ENCODE measurements around the gene MRTFA. TPM values are rescaled to one million over a fixed set of nuclear protein-coding genes. Genes with fewer than 3 reads are reported as not detected.
A peak's percentile ranks its signal among the peaks of the same experiment; 100 is the strongest.
"Not testable (repeated sequence)": the region's sequence is repeated elsewhere in the genome, so short reads cannot be mapped to it uniquely, and the experiment has no call there.

The MRTFA gene
- total RNA-seq (10 to 100 TPM; 70.1 to 71.5 TPM), total RNA-seq (72.2 to 91.7 reads per million in 2 donors)

- peak within 1 kb of the TSS; percentile 96 for H3K27ac Mint-ChIP-seq
- peaks cover 27% of the 10 kb centered on the region for H3K4me1 Mint-ChIP-seq
- ATAC-seq = peak; percentile 94
- H3K36me3 Mint-ChIP-seq (ENCODE audit: low read depth) = peaks cover 6% of the 10 kb centered on the region
- H3K9me3 ChIP-seq (ENCODE audit: control insufficient read depth, low read length, poor library complexity, severe bottlenecking) = no peaks in the 10 kb centered on the region
- peak within 1 kb of the TSS; percentile 97 for H3K4me3 Mint-ChIP-seq
- no peaks in the 10 kb centered on the region for H3K27me3 Mint-ChIP-seq
- DNase-seq = peak; percentile 97 to 98 (median 98)
These were observed at the start of gene MRTFA for GRCh38 chr22:40636380-40637182. TSS of gene MRTFA (minus strand) at chr22:40636719.

- Mint-ChIP-seq H3K4me1 (peaks cover 18% of the 10 kb centered on the region), H3K36me3 (ENCODE audit: low read depth) (no peaks in the 10 kb centered on the region), H3K4me3 (peak overlapping the region; percentile 87), H3K27ac (peak overlapping the region; percentile 59), H3K27me3 (peaks cover 8% of the 10 kb centered on the region)
- DNase-seq (no peak), ATAC-seq (peak; percentile 29)
- H3K9me3 ChIP-seq (ENCODE audit: control insufficient read depth, low read length, poor library complexity, severe bottlenecking) = no peaks in the 10 kb centered on the region
These were observed 48.9 kb upstream of the MRTFA start for GRCh38 chr22:40685406-40685805.

GRCh38 chr22:40684728-40685127 is 48.2 kb upstream of the MRTFA start:
- Mint-ChIP-seq H3K27me3 (peaks cover 15% of the 10 kb centered on the region), H3K36me3 (ENCODE audit: low read depth) (no peaks in the 10 kb centered on the region), H3K4me1 (peaks cover 18% of the 10 kb centered on the region), H3K27ac (peak overlapping the region; percentile 59), H3K4me3 (peak overlapping the region; percentile 87)
- no peak for DNase-seq
- no peaks in the 10 kb centered on the region for H3K9me3 ChIP-seq (ENCODE audit: control insufficient read depth, low read length, poor library complexity, severe bottlenecking)
- no peak for ATAC-seq

DNA sequence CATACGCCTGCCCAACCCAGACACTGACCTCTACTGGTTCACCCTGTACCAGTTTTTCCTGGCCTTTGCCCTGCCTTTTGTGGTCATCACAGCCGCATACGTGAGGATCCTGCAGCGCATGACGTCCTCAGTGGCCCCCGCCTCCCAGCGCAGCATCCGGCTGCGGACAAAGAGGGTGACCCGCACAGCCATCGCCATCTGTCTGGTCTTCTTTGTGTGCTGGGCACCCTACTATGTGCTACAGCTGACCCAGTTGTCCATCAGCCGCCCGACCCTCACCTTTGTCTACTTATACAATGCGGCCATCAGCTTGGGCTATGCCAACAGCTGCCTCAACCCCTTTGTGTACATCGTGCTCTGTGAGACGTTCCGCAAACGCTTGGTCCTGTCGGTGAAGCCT is 44.9 kb upstream of the MRTFA start:
- Mint-ChIP-seq H3K27ac (no peak overlapping the region), H3K4me3 (no peak overlapping the region), H3K4me1 (peaks cover 17% of the 10 kb centered on the region), H3K36me3 (ENCODE audit: low read depth) (no peaks in the 10 kb centered on the region), H3K27me3 (peaks cover 23% of the 10 kb centered on the region)
- ATAC-seq (no peak), DNase-seq (no peak)
- H3K9me3 ChIP-seq (ENCODE audit: control insufficient read depth, low read length, poor library complexity, severe bottlenecking) = no peaks in the 10 kb centered on the region

GRCh38 chr22:40680819-40681183 is 44.3 kb upstream of the MRTFA start:
- Mint-ChIP-seq H3K36me3 (ENCODE audit: low read depth) (no peaks in the 10 kb centered on the region), H3K4me3 (no peak overlapping the region), H3K27me3 (peaks cover 23% of the 10 kb centered on the region), H3K27ac (no peak overlapping the region), H3K4me1 (peaks cover 15% of the 10 kb centered on the region)
- H3K9me3 ChIP-seq (ENCODE audit: control insufficient read depth, low read length, poor library complexity, severe bottlenecking) = no peaks in the 10 kb centered on the region
- DNase-seq (no peak), ATAC-seq (no peak)

DNA sequence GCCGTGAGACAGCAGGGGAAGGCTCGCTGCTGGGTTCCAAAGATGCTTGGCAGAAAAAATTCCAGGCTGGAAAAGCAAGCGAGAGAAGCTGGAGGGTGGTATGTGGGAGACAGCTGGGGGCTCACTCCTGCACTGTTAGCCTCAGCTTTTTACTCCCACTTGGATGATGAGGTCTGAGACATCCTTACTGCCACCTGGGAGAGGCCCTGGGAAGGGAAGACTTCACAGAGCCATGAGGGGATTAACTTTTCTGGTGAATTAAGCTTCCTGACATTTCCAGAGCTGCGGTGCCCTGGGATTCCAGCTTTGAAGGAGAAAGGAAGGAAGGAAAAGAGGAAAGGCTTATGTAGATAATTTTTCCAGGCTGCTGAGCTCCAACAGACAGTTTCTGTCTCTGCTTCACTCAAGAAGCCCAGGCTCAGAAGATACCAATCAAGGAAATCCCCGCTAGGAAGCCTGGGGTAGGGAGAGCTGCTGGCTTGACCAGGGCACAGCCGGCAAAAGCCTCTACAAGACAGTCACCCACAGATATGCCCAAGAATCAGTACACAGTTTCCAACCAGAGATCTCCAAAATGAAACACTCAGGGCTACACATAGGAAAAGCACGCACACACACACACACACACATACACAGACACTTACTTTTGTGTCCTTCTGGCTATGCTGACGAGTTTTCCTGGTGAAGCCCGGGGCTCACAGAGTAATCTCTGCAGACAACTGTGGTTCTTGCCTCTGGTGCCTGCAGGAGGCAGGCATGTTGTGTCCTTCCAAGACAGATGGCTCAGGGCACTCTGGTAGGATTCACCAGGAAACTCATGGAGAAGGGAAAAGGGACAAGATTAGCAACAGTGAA is 43.7 kb upstream of the MRTFA start:
- DNase-seq = no peak
- H3K36me3 Mint-ChIP-seq (ENCODE audit: low read depth) = no peaks in the 10 kb centered on the region
- H3K27me3 Mint-ChIP-seq = peaks cover 23% of the 10 kb centered on the region
- H3K4me3 Mint-ChIP-seq = no peak overlapping the region
- ATAC-seq = no peak
- H3K4me1 Mint-ChIP-seq = peaks cover 12% of the 10 kb centered on the region
- H3K27ac Mint-ChIP-seq = no peak overlapping the region
- H3K9me3 ChIP-seq (ENCODE audit: control insufficient read depth, low read length, poor library complexity, severe bottlenecking) = no peaks in the 10 kb centered on the region

GRCh38 chr22:40679249-40679963 is 42.9 kb upstream of the MRTFA start, which contains the start of gene MCHR1:
TSS of gene MCHR1 (plus strand) at chr22:40679484. CDS start at chr22:40679653, 169 bp downstream.
- ATAC-seq = no peak
- Mint-ChIP-seq H3K4me3 (no peak within 1 kb of the TSS), H3K27ac (no peak within 1 kb of the TSS)

DNA sequence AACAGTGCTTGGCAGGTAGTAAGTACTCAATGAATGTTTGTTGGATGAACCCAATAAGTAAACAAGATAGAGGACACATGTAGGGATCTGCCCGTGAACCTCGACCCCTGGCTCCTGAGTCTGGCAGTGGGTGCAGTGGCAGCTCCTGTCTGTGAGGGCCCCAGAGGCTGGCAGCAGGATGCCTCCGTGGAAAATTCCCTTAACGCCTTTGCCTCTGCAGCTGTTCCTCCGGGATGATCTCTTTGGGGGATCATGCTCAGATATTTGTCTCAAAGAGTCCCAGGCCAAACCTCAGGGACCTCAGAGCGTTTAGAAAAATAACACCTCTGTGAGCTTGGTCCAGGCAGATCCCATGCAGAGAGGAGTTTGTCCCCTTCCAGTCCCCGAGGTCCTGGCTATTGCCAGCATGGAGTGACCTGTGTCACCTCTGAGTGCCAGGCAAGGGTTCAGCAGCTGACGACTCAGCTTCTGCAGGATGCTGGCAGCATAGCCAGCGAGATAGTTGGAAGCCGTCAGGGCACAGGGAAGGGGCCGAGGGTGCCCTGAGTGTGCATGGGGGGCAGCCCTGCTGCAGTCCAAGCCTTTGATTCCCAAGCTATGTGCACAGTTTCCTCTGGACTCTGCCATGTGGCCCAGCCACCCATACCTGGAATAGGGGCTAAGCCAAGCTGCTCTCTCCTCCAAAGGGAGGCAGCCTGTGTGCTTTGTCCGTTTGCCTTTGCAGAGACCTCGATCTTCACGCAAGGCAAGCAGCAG is 42.2 kb upstream of the MRTFA start:
- H3K27ac Mint-ChIP-seq = no peak overlapping the region
- no peak overlapping the region for H3K4me3 Mint-ChIP-seq
- no peaks in the 10 kb centered on the region for H3K36me3 Mint-ChIP-seq (ENCODE audit: low read depth)
- H3K27me3 Mint-ChIP-seq = peaks cover 23% of the 10 kb centered on the region
- no peak for DNase-seq
- no peak for ATAC-seq
- H3K4me1 Mint-ChIP-seq = peaks cover 12% of the 10 kb centered on the region
- no peaks in the 10 kb centered on the region for H3K9me3 ChIP-seq (ENCODE audit: control insufficient read depth, low read length, poor library complexity, severe bottlenecking)

More at GRCh38 chr22:40679249-40679963, 42.9 kb upstream of the MRTFA start, which contains the start of gene MCHR1:
- no peaks in the 10 kb centered on the region for H3K9me3 ChIP-seq (ENCODE audit: control insufficient read depth, low read length, poor library complexity, severe bottlenecking)
- no peaks in the 10 kb centered on the region for H3K36me3 Mint-ChIP-seq (ENCODE audit: low read depth)
- peaks cover 12% of the 10 kb centered on the region for H3K4me1 Mint-ChIP-seq
- no peak for DNase-seq
- H3K27me3 Mint-ChIP-seq = peaks cover 23% of the 10 kb centered on the region

- H3K4me3 Mint-ChIP-seq = no peak overlapping the region
- DNase-seq (no peak), ATAC-seq (no peak)
- no peaks in the 10 kb centered on the region for H3K36me3 Mint-ChIP-seq (ENCODE audit: low read depth)
- no peak overlapping the region for H3K27ac Mint-ChIP-seq
- no peaks in the 10 kb centered on the region for H3K9me3 ChIP-seq (ENCODE audit: control insufficient read depth, low read length, poor library complexity, severe bottlenecking)
- peaks cover 2% of the 10 kb centered on the region for H3K4me1 Mint-ChIP-seq
- peaks cover 22% of the 10 kb centered on the region for H3K27me3 Mint-ChIP-seq
These were observed 40.1 kb upstream of the MRTFA start for GRCh38 chr22:40676644-40677043.

GRCh38 chr22:40676166-40676565 is 39.6 kb upstream of the MRTFA start:
- not testable (repeated sequence) for H3K36me3 Mint-ChIP-seq (ENCODE audit: low read depth); ATAC-seq; H3K4me1 Mint-ChIP-seq; H3K9me3 ChIP-seq (ENCODE audit: control insufficient read depth, low read length, poor library complexity, severe bottlenecking); DNase-seq; H3K27ac Mint-ChIP-seq; H3K4me3 Mint-ChIP-seq
- H3K27me3 Mint-ChIP-seq = peaks cover 18% of the 10 kb centered on the region

DNA sequence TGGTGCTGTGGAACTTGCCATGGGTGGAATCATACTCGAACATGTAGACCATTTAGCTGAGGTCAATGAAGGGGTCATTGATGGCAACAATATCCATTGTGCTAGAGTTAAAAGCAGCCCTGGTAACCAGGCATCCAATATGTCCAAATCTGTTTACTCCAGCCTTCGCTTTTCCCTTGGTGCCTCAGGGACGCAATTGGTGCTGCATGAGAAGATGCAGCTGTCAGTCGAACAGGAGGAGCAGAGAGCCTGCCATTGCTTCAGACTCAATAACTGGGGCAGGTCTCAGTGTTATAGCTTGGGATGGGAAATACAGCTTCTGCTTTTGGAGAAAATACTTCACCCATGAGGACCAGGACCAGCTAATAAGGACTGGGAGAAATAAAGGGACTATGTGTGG is 37.8 kb upstream of the MRTFA start:
- H3K4me3 Mint-ChIP-seq = no peak overlapping the region
- H3K9me3 ChIP-seq (ENCODE audit: control insufficient read depth, low read length, poor library complexity, severe bottlenecking) = no peaks in the 10 kb centered on the region
- peaks cover 4% of the 10 kb centered on the region for H3K27me3 Mint-ChIP-seq
- H3K4me1 Mint-ChIP-seq = peaks cover 2% of the 10 kb centered on the region
- no peak overlapping the region for H3K27ac Mint-ChIP-seq
- H3K36me3 Mint-ChIP-seq (ENCODE audit: low read depth) = no peaks in the 10 kb centered on the region
- DNase-seq (no peak), ATAC-seq (no peak)

GRCh38 chr22:40673017-40673416 is 36.5 kb upstream of the MRTFA start:
- no peaks in the 10 kb centered on the region for H3K36me3 Mint-ChIP-seq (ENCODE audit: low read depth)
- no peaks in the 10 kb centered on the region for H3K27me3 Mint-ChIP-seq
- ATAC-seq (no peak), DNase-seq (no peak)
- peaks cover 6% of the 10 kb centered on the region for H3K4me1 Mint-ChIP-seq
- H3K27ac Mint-ChIP-seq = no peak overlapping the region
- no peak overlapping the region for H3K4me3 Mint-ChIP-seq
- no peaks in the 10 kb centered on the region for H3K9me3 ChIP-seq (ENCODE audit: control insufficient read depth, low read length, poor library complexity, severe bottlenecking)
